IMR-90 (cell line): ENCODE results near the gene SLC37A3. TPM values are rescaled to one million over a fixed set of nuclear protein-coding genes. Genes with fewer than 3 reads are reported as not detected.

Experiments used
- ATAC-seq: fragments of 200-7000 bp; cut with Tn5 transposase; 2 replicates; pipeline ENCODE4 v1.9.1; 2020; ENCODE audit warnings: low read depth, mild to moderate bottlenecking, moderate library complexity
- BruUV-seq: library from RNA; stranded (reverse); fragments of 400-500 nt; replicated peaks from 2 replicates; lab custom pipeline; 2021; lab: Mats Ljungman, UMichigan
- CTCF ChIA-PET: fragments of 300-600 bp; formaldehyde crosslinking; extraction: SDS; loops from one replicate; lab custom pipeline; 2021; ENCODE audit warnings: antibody characterized with exemption; lab: Yijun Ruan, JAX
- POLR2A ChIA-PET: fragments of 300-600 bp; sonication (Branson Sonifier 250); formaldehyde crosslinking; loops from one replicate; lab custom pipeline; 2022; ENCODE audit warnings: antibody characterized with exemption; ENCODE audit not compliant: unreplicated experiment; lab: Charles Lee
- DNase-seq: peaks from one replicate; pipeline ENCODE4 v3.0.0; 2013
- H2AFZ ChIP-seq: replicated peaks from 2 replicates; pipeline ENCODE3; 2013; ENCODE audit warnings: low read length, mild to moderate bottlenecking; ENCODE audit not compliant: poor library complexity
- H2AK5ac ChIP-seq: 2 replicates; pipeline ENCODE4 v1.6.1; 2013; ENCODE audit warnings: low read depth, low read length, inconsistent platforms
- H2AK9ac ChIP-seq: replicated peaks from 2 replicates; pipeline ENCODE3; 2013; ENCODE audit warnings: mild to moderate bottlenecking, low read depth, low read length, moderate library complexity; ENCODE audit not compliant: poor library complexity
- H2BK120ac ChIP-seq: 2 replicates; pipeline ENCODE4 v1.6.1; 2013; ENCODE audit warnings: low read depth, low read length, inconsistent platforms
- H2BK15ac ChIP-seq: 3 replicates; pipeline ENCODE4 v1.6.1; 2013; ENCODE audit warnings: low read depth, low read length, inconsistent platforms
- H2BK20ac ChIP-seq: 2 replicates; pipeline ENCODE4 v1.6.1; 2013; ENCODE audit warnings: low read depth, mild to moderate bottlenecking, inconsistent platforms, low read length, moderate library complexity
- H2BK5ac ChIP-seq: 2 replicates; pipeline ENCODE4 v1.6.1; 2013; ENCODE audit warnings: mild to moderate bottlenecking, low read depth, low read length, inconsistent platforms; ENCODE audit not compliant: poor library complexity, severe bottlenecking
- H3K14ac ChIP-seq: replicated peaks from 2 replicates; pipeline ENCODE4 v1.6.1; 2013; ENCODE audit warnings: low read depth, low read length, inconsistent platforms
- H3K18ac ChIP-seq: 2 replicates; pipeline ENCODE4 v1.6.1; 2013; ENCODE audit warnings: low read depth, low read length, control low read depth
- H3K23ac ChIP-seq: 2 replicates; pipeline ENCODE4 v1.6.1; 2013; ENCODE audit warnings: low read depth, low read length, inconsistent platforms
- H3K27ac ChIP-seq: 2 replicates; pipeline ENCODE4 v1.5.1; 2013; ENCODE audit warnings: mild to moderate bottlenecking, control low read depth, low read length; ENCODE audit not compliant: insufficient read depth
- H3K27me3 ChIP-seq: 2 replicates; pipeline ENCODE4 v1.6.1; 2013; ENCODE audit warnings: low read length; ENCODE audit not compliant: control insufficient read depth, insufficient read depth
- H3K36me3 ChIP-seq: 2 replicates; pipeline ENCODE4 v1.6.1; 2013; ENCODE audit warnings: low read length, mixed read lengths; ENCODE audit not compliant: control insufficient read depth, insufficient read depth
- H3K4ac ChIP-seq: 2 replicates; pipeline ENCODE4 v1.6.1; 2013; ENCODE audit warnings: low read depth, low read length, inconsistent platforms
- H3K4me1 ChIP-seq: 2 replicates; pipeline ENCODE4 v1.6.1; 2013; ENCODE audit warnings: low read length, mixed read lengths; ENCODE audit not compliant: control insufficient read depth, insufficient read depth
- H3K4me2 ChIP-seq: 2 replicates; pipeline ENCODE4 v1.6.1; 2013; ENCODE audit warnings: low read depth, mild to moderate bottlenecking, control low read depth, low read length, moderate library complexity
- H3K4me3 ChIP-seq: 2 replicates; pipeline ENCODE4 v1.5.1; 2013; ENCODE audit warnings: low read depth, mild to moderate bottlenecking, control low read depth, low read length, moderate library complexity; ENCODE audit not compliant: insufficient read depth
- H3K56ac ChIP-seq: 2 replicates; pipeline ENCODE4 v1.6.1; 2013; ENCODE audit warnings: low read length, inconsistent platforms; ENCODE audit not compliant: insufficient read depth; ENCODE audit errors: extremely low read depth
- H3K79me1 ChIP-seq, 2 experiments: 2 replicates each; pipeline ENCODE4 v1.6.1; 2013; ENCODE audit warnings: low read length in 2 of 2, inconsistent platforms in 1 of 2, low read depth in 1 of 2
- H3K9ac ChIP-seq: 2 replicates; pipeline ENCODE4 v1.6.1; 2013; ENCODE audit warnings: low read depth, low read length, control low read depth
- H3K9me1 ChIP-seq: 2 replicates; pipeline ENCODE4 v1.6.1; 2013; ENCODE audit warnings: low read length, inconsistent platforms; ENCODE audit not compliant: insufficient read depth
- H3K9me3 ChIP-seq: 2 replicates; pipeline ENCODE4 v1.6.1; 2013; ENCODE audit warnings: low read length; ENCODE audit not compliant: control insufficient read depth, insufficient read depth
- H4K20me1 ChIP-seq: 2 replicates; pipeline ENCODE4 v1.6.1; 2013; ENCODE audit warnings: low read length, inconsistent platforms; ENCODE audit not compliant: insufficient read depth
- H4K5ac ChIP-seq: 2 replicates; pipeline ENCODE4 v1.6.1; 2013; ENCODE audit warnings: mild to moderate bottlenecking, low read depth, low read length, control low read depth
- H4K8ac ChIP-seq, 2 experiments: 2 replicates each; pipeline ENCODE4 v1.6.1; 2013; ENCODE audit warnings: low read depth in 2 of 2, low read length in 2 of 2, control low read depth in 1 of 2, inconsistent platforms in 1 of 2
- H4K91ac ChIP-seq: 2 replicates; pipeline ENCODE4 v1.6.1; 2013; ENCODE audit warnings: low read depth, low read length, inconsistent platforms; ENCODE audit not compliant: insufficient read depth
- BHLHE40 ChIP-seq: fragments of 150-350 bp; IDR thresholded peaks from 2 replicates; pipeline ENCODE4 v1.6.1; 2016; ENCODE audit warnings: mild to moderate bottlenecking, low read depth, low read length
- CEBPB ChIP-seq: IDR thresholded peaks from 2 replicates; pipeline ENCODE4 v1.6.1; 2012; ENCODE audit warnings: low read depth, low read length, improper control_type of control experiment
- CHD1 ChIP-seq: IDR thresholded peaks from 2 replicates; pipeline ENCODE4 v1.6.1; 2012; ENCODE audit warnings: low read depth, low read length, improper control_type of control experiment
- CTCF ChIP-seq: conservative IDR thresholded peaks from 2 replicates; pipeline ENCODE4 v1.5.1; 2012; ENCODE audit warnings: mild to moderate bottlenecking, low read depth, low read length, improper control_type of control experiment
- ELK1 ChIP-seq: fragments of 150-350 bp; IDR thresholded peaks from 2 replicates; pipeline ENCODE4 v1.6.1; 2016; ENCODE audit warnings: low read depth, mild to moderate bottlenecking, low read length, moderate library complexity, borderline replicate concordance
- FOS ChIP-seq: fragments of 150-350 bp; IDR thresholded peaks from 2 replicates; pipeline ENCODE4 v1.6.1; 2016; ENCODE audit warnings: low read depth, low read length
- MAFK ChIP-seq: IDR thresholded peaks from 2 replicates; pipeline ENCODE4 v1.6.1; 2012; ENCODE audit warnings: low read depth, low read length, improper control_type of control experiment
- MAZ ChIP-seq: IDR thresholded peaks from 2 replicates; pipeline ENCODE4 v1.6.1; 2012; ENCODE audit warnings: low read depth, mild to moderate bottlenecking, low read length, improper control_type of control experiment, moderate library complexity, borderline replicate concordance
- MXI1 ChIP-seq: IDR thresholded peaks from 2 replicates; pipeline ENCODE4 v1.6.1; 2012; ENCODE audit warnings: low read depth, mild to moderate bottlenecking, low read length, moderate library complexity, borderline replicate concordance
- NFE2L2 ChIP-seq: fragments of 150-350 bp; IDR thresholded peaks from 2 replicates; pipeline ENCODE4 v1.6.1; 2016; ENCODE audit warnings: low read depth, mild to moderate bottlenecking, low read length
- POLR2A ChIP-seq: IDR thresholded peaks from 2 replicates; pipeline ENCODE4 v1.6.1; 2012; ENCODE audit warnings: mild to moderate bottlenecking, low read depth, low read length
- RAD21 ChIP-seq: IDR thresholded peaks from 2 replicates; pipeline ENCODE4 v1.6.1; 2012; ENCODE audit warnings: low read length, improper control_type of control experiment
- RCOR1 ChIP-seq: IDR thresholded peaks from 2 replicates; pipeline ENCODE4 v1.6.1; 2012; ENCODE audit warnings: mild to moderate bottlenecking, low read length, improper control_type of control experiment; ENCODE audit not compliant: insufficient replicate concordance
- RFX5 ChIP-seq: IDR thresholded peaks from 2 replicates; pipeline ENCODE4 v1.8.0; 2012; ENCODE audit warnings: low read depth, mild to moderate bottlenecking, low read length, moderate library complexity
- SMC3 ChIP-seq: fragments of 150-350 bp; IDR thresholded peaks from 2 replicates; pipeline ENCODE4 v1.6.1; 2016; ENCODE audit warnings: low read depth, mild to moderate bottlenecking, antibody characterized with exemption, low read length, moderate library complexity
- USF2 ChIP-seq: fragments of 150-350 bp; IDR thresholded peaks from 2 replicates; pipeline ENCODE4 v1.6.1; 2017; ENCODE audit warnings: mild to moderate bottlenecking, antibody characterized with exemption, low read length, low read depth
- WGBS, 2 experiments: methylation state at CpG; one replicate each; pipeline versions ENCODE4 v1.1.5 to v1.1.7; 2013; ENCODE audit warnings: missing lambda C conversion rate in 2 of 2; ENCODE audit not compliant: insufficient read length in 1 of 2; ENCODE audit errors: extremely low coverage in 2 of 2; 5-methylcytosine and 5-hydroxymethylcytosine counted together
- dilution Hi-C: fragments of 300-500 bp; cut with HindIII; formaldehyde crosslinking; loops from one replicate; pipeline ENCODE4 v1.14.3; 2018; ENCODE audit warnings: low sequenced_read_pairs; ENCODE audit not compliant: unreplicated experiment
- in situ Hi-C: fragments of 300-500 bp; cut with MboI; formaldehyde crosslinking; loops from 3 replicates; pipeline ENCODE4 v1.14.3; 2019; ENCODE audit warnings: low sequenced_read_pairs, inconsistent platforms, mixed read lengths
- intact Hi-C: fragments of 100-400 bp; cut with micrococcal nuclease; formaldehyde crosslinking; loops from 2 replicates; pipeline ENCODE4 v1.10.0; 2022
- polyA plus RNA-seq, 3 experiments: library from polyadenylated mRNA; depleted of rRNA; stranded (reverse); fragments of >200 nt; gene quantifications; 2 replicates each; pipeline ENCODE4 v1.2.3, GENCODE V29; 2012; ENCODE audit warnings: low replicate concordance in 1 of 3
- total RNA-seq: library from RNA; depleted of rRNA; stranded (reverse); fragments of >200 nt; gene quantifications from 2 replicates; pipeline ENCODE4 v1.2.3, GENCODE V29; 2012

SLC37A3 gene
- total and polyA plus RNA-seq, 2 of the 4 experiments (the other 2 are of a cell fraction): 43.2 to 45.3 TPM

- ATAC-seq: no peak
- Histone ChIP-seq H3K9me3 (no peaks in the 10 kb centered on the region), H2AFZ (no peak overlapping the region), H4K5ac (no peak overlapping the region), H2AK5ac (no peak overlapping the region), H4K8ac (no peak overlapping the region), H2BK20ac (no peak overlapping the region), H3K27ac (no peak overlapping the region), H2BK120ac (no peak overlapping the region), H3K27me3 (no peaks in the 10 kb centered on the region), H3K4me2 (no peak overlapping the region), H2BK5ac (no peak overlapping the region), H3K36me3 (peaks cover 9% of the 10 kb centered on the region), H2BK15ac (no peak overlapping the region), H3K4me1 (no peaks in the 10 kb centered on the region), H3K56ac (no peak overlapping the region), H4K20me1 (no peaks in the 10 kb centered on the region), H3K9me1 (peaks cover 2% of the 10 kb centered on the region; the same call in 1 of the 2 replicates), H3K23ac (no peak overlapping the region), H3K4me3 (no peak overlapping the region), H3K9ac (no peak overlapping the region), H3K14ac (no peak overlapping the region), H2AK9ac (no peak overlapping the region), H3K4ac (no peak overlapping the region), H4K91ac (no peak overlapping the region), H3K18ac (no peak overlapping the region), H3K79me1 (no peaks in the 10 kb centered on the region)
- intact Hi-C loops (no loop called here), in situ Hi-C loops (no loop called here), dilution Hi-C loops (no loop called here)
- no TSS peak for BruUV-seq
- ChIA-PET CTCF (no interaction called here), POLR2A (no interaction called here)
- DNase-seq: no peak
- TF ChIP-seq FOS: no peak
- TF ChIP-seq RAD21: no peak
- TF ChIP-seq CHD1: no peak
- TF ChIP-seq MXI1: no peak
- no peak for TF ChIP-seq USF2
- no peak for TF ChIP-seq CEBPB
- no peak for TF ChIP-seq ELK1
- no peak for TF ChIP-seq NFE2L2
- no peak for TF ChIP-seq POLR2A
- no peak for TF ChIP-seq MAFK
- no peak for TF ChIP-seq RFX5
- TF ChIP-seq SMC3: no peak
- TF ChIP-seq CTCF: no peak
- no peak for TF ChIP-seq MAZ
- TF ChIP-seq BHLHE40: no peak
- no peak for TF ChIP-seq RCOR1
- 94% methylated on average over 10 of the region's 13 CpGs; no CpG with 5 or more reads in 1 of the 2 experiments for WGBS, 2 experiments
These were observed 68.2 kb downstream of the SLC37A3 start for GRCh38 chr7:140330128-140330527.
